HepG2 (cell line): ENCODE measurements around the gene ARMH1. TPM values are rescaled to one million over a fixed set of nuclear protein-coding genes. Genes with fewer than 3 reads are reported as not detected.

Experiments used
- ATAC-seq: fragments of 200-7000 bp; cut with Tn5 transposase; 3 replicates; pipeline ENCODE4 v1.9.1; 2020; ENCODE audit warnings: mild to moderate bottlenecking, moderate library complexity
- BruUV-seq: library from RNA; stranded (reverse); fragments of 400-500 nt; replicated peaks from 2 replicates; lab custom pipeline; 2021; lab: Mats Ljungman, UMichigan
- CTCF ChIA-PET: fragments of 300-600 bp; formaldehyde crosslinking; extraction: SDS; loops from one replicate; lab custom pipeline; 2021; ENCODE audit warnings: low total read pairs, inconsistent platforms, low intra/inter-chr PET ratio; lab: Yijun Ruan, JAX
- POLR2A ChIA-PET: fragments of 350-600 bp; sonication (Branson Sonifier 250); formaldehyde crosslinking; loops from one replicate; lab custom pipeline; 2020; ENCODE audit warnings: antibody characterized with exemption, inconsistent platforms; lab: Yijun Ruan, JAX
- DNase-seq: peaks from one replicate; pipeline ENCODE4 v3.0.0-alpha.2; 2015; ENCODE audit warnings: low spot score
- FAIRE-seq: peaks from 3 replicates; lab custom pipeline; 2011; peaks lifted over from hg19 to GRCh38; lab: Jason Lieb, UNC
- H2AFZ ChIP-seq: one replicate; pipeline ENCODE4 v1.6.1; 2011; ENCODE audit warnings: low read length, inconsistent platforms
- H3K27ac ChIP-seq: fragments of 300-600 bp; 3 replicates; pipeline ENCODE4 v1.8.0; 2011; ENCODE audit warnings: mixed run types, mild to moderate bottlenecking, mixed read lengths, low read length, inconsistent platforms; ENCODE audit not compliant: insufficient read depth; ENCODE audit errors: extremely low read length
- H3K27me3 ChIP-seq, 2 experiments: fragments of 200-600 bp in 1 of 2; 2 replicates in 1 of 2; 3 replicates in 1 of 2; pipeline versions ENCODE4 v1.6.0 to v1.8.0; 2011; ENCODE audit warnings: low read length in 2 of 2, mild to moderate bottlenecking in 2 of 2, moderate library complexity in 2 of 2, inconsistent platforms in 1 of 2; ENCODE audit not compliant: insufficient read depth in 2 of 2, control insufficient read depth in 1 of 2
- H3K36me3 ChIP-seq, 2 experiments: fragments of 200-600 bp in 1 of 2; replicated peaks in 1 of 2; 2 replicates in 1 of 2; 3 replicates in 1 of 2; pipeline versions ENCODE4 v1.5.1 to v1.8.0; 2011; ENCODE audit warnings: low read length in 2 of 2, inconsistent platforms in 1 of 2; ENCODE audit not compliant: insufficient read depth in 2 of 2, control insufficient read depth in 1 of 2
- H3K4me1 ChIP-seq: 2 replicates; pipeline ENCODE4 v1.5.1; 2012; ENCODE audit warnings: low read length, inconsistent platforms; ENCODE audit not compliant: insufficient read depth
- H3K4me2 ChIP-seq: 2 replicates; pipeline ENCODE4 v1.6.0; 2011; ENCODE audit warnings: low read depth, low read length, inconsistent platforms
- H3K4me3 ChIP-seq, 3 experiments: fragments of 200-600 bp in 1 of 3; sonication (generic), shearing (Covaris generic) in 1 of 3; replicated peaks in 1 of 3; 2 replicates each; pipeline ENCODE4 v1.5.1; 2011 to 2016; ENCODE audit warnings: low read length in 3 of 3, inconsistent platforms in 2 of 3, low read depth in 2 of 3, mild to moderate bottlenecking in 2 of 3, control low read depth in 1 of 3, mixed read lengths in 1 of 3; ENCODE audit not compliant: insufficient read depth in 1 of 3
- H3K79me2 ChIP-seq: one replicate; pipeline ENCODE4 v1.6.1; 2011; ENCODE audit warnings: low read length, inconsistent platforms; ENCODE audit not compliant: insufficient read depth
- H3K9ac ChIP-seq: 2 replicates; pipeline ENCODE4 v1.6.0; 2011; ENCODE audit warnings: mild to moderate bottlenecking, low read depth, low read length, inconsistent platforms; ENCODE audit not compliant: insufficient read depth
- H3K9me3 ChIP-seq: 2 replicates; pipeline ENCODE4 v1.5.1; 2012; ENCODE audit warnings: mild to moderate bottlenecking, low read length
- H4K20me1 ChIP-seq: 2 replicates; pipeline ENCODE4 v1.6.0; 2011; ENCODE audit warnings: inconsistent platforms, mild to moderate bottlenecking, low read length, moderate library complexity; ENCODE audit not compliant: insufficient read depth
- DNMT1 ChIP-seq: sonication (generic); formaldehyde crosslinking; IDR thresholded peaks from 2 replicates; pipeline ENCODE4 v1.5.1; 2020; ENCODE audit warnings: mild to moderate bottlenecking, missing genetic modification reagents
- FOSL1 ChIP-seq: sonication (generic); formaldehyde crosslinking; IDR thresholded peaks from 2 replicates; pipeline ENCODE4 v1.9.0; 2021; ENCODE audit warnings: missing genetic modification reagents, borderline replicate concordance
- FOSL2 ChIP-seq: sonication (generic); formaldehyde crosslinking; IDR thresholded peaks from 2 replicates; pipeline ENCODE4 v1.4.0; 2020; ENCODE audit warnings: missing genetic modification reagents
- GTF3A ChIP-seq: sonication (generic); formaldehyde crosslinking; conservative IDR thresholded peaks from 2 replicates; pipeline ENCODE4 v1.4.0; 2020; ENCODE audit warnings: mild to moderate bottlenecking, missing genetic modification reagents
- HNF4G ChIP-seq, 2 experiments: sonication (generic) in 1 of 2; formaldehyde crosslinking in 1 of 2; IDR thresholded peaks; 2 replicates each; pipeline versions ENCODE4 v1.4.0 to v1.6.1; 2011 to 2020; ENCODE audit warnings: borderline replicate concordance in 2 of 2, low read depth in 2 of 2, mild to moderate bottlenecking in 2 of 2, low read length in 1 of 2, missing genetic modification reagents in 1 of 2, moderate library complexity in 1 of 2
- IKZF1 ChIP-seq: fragments of 450-650 bp; IDR thresholded peaks from 2 replicates; pipeline ENCODE4 v1.7.1; 2016
- RBAK ChIP-seq: sonication (generic); formaldehyde crosslinking; IDR thresholded peaks from 2 replicates; pipeline ENCODE4 v1.5.1; 2020; ENCODE audit warnings: mild to moderate bottlenecking, missing genetic modification reagents
- TEAD3 ChIP-seq: optimal IDR thresholded peaks from 2 replicates; pipeline ENCODE3; 2016; ENCODE audit warnings: borderline replicate concordance
- THAP11 ChIP-seq: IDR thresholded peaks from 2 replicates; pipeline ENCODE4 v1.6.1; 2016; ENCODE audit warnings: missing biosample characterization, missing genetic modification reagents
- ZEB1 ChIP-seq: IDR thresholded peaks from 2 replicates; pipeline ENCODE4 v1.6.1; 2012; ENCODE audit warnings: mild to moderate bottlenecking, low read depth, inconsistent platforms; ENCODE audit not compliant: insufficient replicate concordance
- WGBS: methylation state at CpG from one replicate; pipeline ENCODE4 v1.1.6; 2017; ENCODE audit warnings: low lambda C conversion rate; 5-methylcytosine and 5-hydroxymethylcytosine counted together
- in situ Hi-C: cut with HindIII; loops from 2 replicates; pipeline ENCODE4 v1.10.0; 2017; ENCODE audit warnings: low pct_unique_long_range_greater_than_20kb; ENCODE audit not compliant: extremely low pct_ligation_motif_present
- intact Hi-C: fragments of 100-400 bp; cut with micrococcal nuclease; formaldehyde crosslinking; loops from one replicate; pipeline ENCODE4 v1.10.0; 2022; ENCODE audit not compliant: unreplicated experiment
- polyA plus RNA-seq, 8 experiments: library from polyadenylated mRNA; depleted of rRNA in 3 of 8; stranded (reverse) in 7 of 8; unstranded in 1 of 8; fragments of >200 nt; fragmentation: Illumina TruSeq in 4 of 8; extraction: Trizol in 4 of 8; gene quantifications; 2 replicates each; pipeline versions ENCODE4 v1.2.1 to v1.2.3, GENCODE V29; 2011 to 2016; ENCODE audit warnings: low read depth in 4 of 8, missing spikeins in 1 of 8, mixed read lengths in 1 of 8; ENCODE audit not compliant: insufficient read depth in 1 of 8
- total RNA-seq, 5 experiments: library from RNA; depleted of rRNA; stranded (reverse); fragments of >200 nt; fragmentation: Illumina TruSeq; extraction: Trizol; gene quantifications; 2 replicates each; pipeline ENCODE4 v1.2.3, GENCODE V29; 2016; ENCODE audit warnings: low read depth in 1 of 5
- TF ChIP-seq, protein P1 (sequence below): sonication (generic); formaldehyde crosslinking; IDR thresholded peaks from 2 replicates; pipeline ENCODE4 v1.4.0; 2020; ENCODE audit warnings: missing genetic modification reagents

Gene ARMH1
- total and polyA plus RNA-seq, 2 of the 13 experiments (the other 11 are each of a cell fraction or from before 2014, with no cell fraction given): 0.69 TPM; not detected in 1

- TF ChIP-seq HNF4G (IDR thresholded peaks at IDR 0.05; ENCODE audit: borderline replicate concordance, low read depth, low read length) (no peak), HNF4G (CRISPR knock-in tag; IDR thresholded peaks at IDR 0.05; ENCODE audit: borderline replicate concordance, low read depth) (no peak), DNMT1 (CRISPR knock-in tag) (no peak), FOSL1 (CRISPR knock-in tag) (peak; percentile 26; the same call in 1 of the 2 replicates), ZEB1 (peak; percentile 37), TEAD3 (CRISPR knock-in tag) (peak; percentile 21), RBAK (CRISPR knock-in tag) (no peak), FOSL2 (CRISPR knock-in tag) (peak; percentile 82), THAP11 (CRISPR knock-in tag) (no peak), IKZF1 (no peak), GTF3A (CRISPR knock-in tag) (no peak)
- TF ChIP-seq, protein P1, sequence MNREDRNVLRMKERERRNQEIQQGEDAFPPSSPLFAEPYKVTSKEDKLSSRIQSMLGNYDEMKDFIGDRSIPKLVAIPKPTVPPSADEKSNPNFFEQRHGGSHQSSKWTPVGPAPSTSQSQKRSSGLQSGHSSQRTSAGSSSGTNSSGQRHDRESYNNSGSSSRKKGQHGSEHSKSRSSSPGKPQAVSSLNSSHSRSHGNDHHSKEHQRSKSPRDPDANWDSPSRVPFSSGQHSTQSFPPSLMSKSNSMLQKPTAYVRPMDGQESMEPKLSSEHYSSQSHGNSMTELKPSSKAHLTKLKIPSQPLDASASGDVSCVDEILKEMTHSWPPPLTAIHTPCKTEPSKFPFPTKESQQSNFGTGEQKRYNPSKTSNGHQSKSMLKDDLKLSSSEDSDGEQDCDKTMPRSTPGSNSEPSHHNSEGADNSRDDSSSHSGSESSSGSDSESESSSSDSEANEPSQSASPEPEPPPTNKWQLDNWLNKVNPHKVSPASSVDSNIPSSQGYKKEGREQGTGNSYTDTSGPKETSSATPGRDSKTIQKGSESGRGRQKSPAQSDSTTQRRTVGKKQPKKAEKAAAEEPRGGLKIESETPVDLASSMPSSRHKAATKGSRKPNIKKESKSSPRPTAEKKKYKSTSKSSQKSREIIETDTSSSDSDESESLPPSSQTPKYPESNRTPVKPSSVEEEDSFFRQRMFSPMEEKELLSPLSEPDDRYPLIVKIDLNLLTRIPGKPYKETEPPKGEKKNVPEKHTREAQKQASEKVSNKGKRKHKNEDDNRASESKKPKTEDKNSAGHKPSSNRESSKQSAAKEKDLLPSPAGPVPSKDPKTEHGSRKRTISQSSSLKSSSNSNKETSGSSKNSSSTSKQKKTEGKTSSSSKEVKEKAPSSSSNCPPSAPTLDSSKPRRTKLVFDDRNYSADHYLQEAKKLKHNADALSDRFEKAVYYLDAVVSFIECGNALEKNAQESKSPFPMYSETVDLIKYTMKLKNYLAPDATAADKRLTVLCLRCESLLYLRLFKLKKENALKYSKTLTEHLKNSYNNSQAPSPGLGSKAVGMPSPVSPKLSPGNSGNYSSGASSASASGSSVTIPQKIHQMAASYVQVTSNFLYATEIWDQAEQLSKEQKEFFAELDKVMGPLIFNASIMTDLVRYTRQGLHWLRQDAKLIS (CRISPR knock-in tag): no peak
- BruUV-seq: no TSS peak
- WGBS: 38% methylated on average over 12 of the region's 12 CpGs
- no peak for FAIRE-seq
- H3K4me3 ChIP-seq: no peak overlapping the region
- no peaks in the 10 kb centered on the region for H3K36me3 ChIP-seq
- ATAC-seq: peak; percentile 32; the same call in 1 of the 3 replicates
- no peak overlapping the region for H3K4me2 ChIP-seq
- H3K27ac ChIP-seq: no peak overlapping the region
- ChIA-PET CTCF (no interaction called here), POLR2A (no interaction called here)
- intact Hi-C loops (no loop called here), in situ Hi-C loops (no loop called here)
- H3K4me1 ChIP-seq: peaks cover 33% of the 10 kb centered on the region
- H3K79me2 ChIP-seq: no peaks in the 10 kb centered on the region
- no peaks in the 10 kb centered on the region for H3K27me3 ChIP-seq
- no peaks in the 10 kb centered on the region for H3K9me3 ChIP-seq
- H2AFZ ChIP-seq: no peak overlapping the region
- DNase-seq: no peak
- H3K9ac ChIP-seq: no peak overlapping the region
- no peaks in the 10 kb centered on the region for H4K20me1 ChIP-seq
These were observed 14.4 kb downstream of the ARMH1 start for GRCh38 chr1:44688760-44689446.
